ENCODE measurements around the gene CD200.

GRCh38 chr3:112351036-112351435, 18.1 kb downstream of the CD200 start:
- TF ChIP-seq CTCF (conservative IDR thresholded peaks at IDR 0.05; ENCODE audit: low read depth, low read length) (no peak), EZH2 (IDR thresholded peaks at IDR 0.05; ENCODE audit: borderline replicate concordance, low read depth, low read length, poor library complexity, severe bottlenecking) (no peak)
